Epithelial cell of esophagus (primary cell): Measurements from ENCODE around the gene PAPSS2.

Experiments used
- DNase-seq: peaks from one replicate; pipeline ENCODE4 v3.0.0; 2010; ENCODE audit warnings: low read depth
- H3K4me3 ChIP-seq: 2 replicates; pipeline ENCODE4 v1.5.1; 2011; ENCODE audit warnings: mild to moderate bottlenecking, low read length, control low read depth
- TF ChIP-seq, protein P1 (sequence below): IDR thresholded peaks from 2 replicates; pipeline ENCODE4 v1.5.1; 2011; ENCODE audit warnings: low read depth, mild to moderate bottlenecking, low read length, control low read depth, inconsistent platforms; ENCODE audit not compliant: insufficient read depth; ENCODE audit errors: missing control alignments

PAPSS2 gene

DNA sequence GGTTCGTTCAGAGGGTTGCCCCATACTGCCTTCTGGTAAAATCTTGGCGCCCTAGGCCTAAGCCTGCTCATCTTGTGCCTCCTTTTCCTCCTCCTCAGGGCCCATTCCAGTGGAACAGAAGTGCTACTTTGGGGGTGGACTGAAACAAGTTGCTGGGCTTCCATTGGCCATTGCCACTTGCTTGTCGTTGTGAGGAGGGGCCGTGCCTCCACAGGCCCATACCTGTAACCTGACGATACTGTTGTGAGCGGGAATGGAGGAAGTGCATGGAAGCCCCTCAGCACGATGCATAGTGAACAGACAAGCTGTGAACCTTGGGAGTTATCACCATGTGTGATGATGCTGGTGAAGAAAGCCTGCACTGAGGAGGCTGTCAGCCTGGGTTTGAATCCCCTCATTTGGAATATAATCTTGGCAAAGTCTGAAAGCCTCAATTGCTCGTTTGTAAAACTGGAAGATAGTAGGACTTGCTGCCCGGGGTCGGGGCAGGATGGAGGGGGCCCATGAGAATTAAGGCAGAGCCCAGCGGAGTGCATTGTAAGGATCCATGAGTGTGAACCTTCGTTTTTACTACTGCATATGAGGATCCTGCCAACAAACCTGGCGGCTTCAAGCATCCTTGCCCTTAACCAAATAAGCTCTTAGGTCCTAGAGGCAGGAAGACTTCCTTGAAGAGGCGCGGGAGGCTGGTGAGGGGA lies 671 bp upstream of the PAPSS2 start:
- H3K4me3 ChIP-seq, result no peak overlapping the region
- DNase-seq, result no peak
- TF ChIP-seq, protein P1, sequence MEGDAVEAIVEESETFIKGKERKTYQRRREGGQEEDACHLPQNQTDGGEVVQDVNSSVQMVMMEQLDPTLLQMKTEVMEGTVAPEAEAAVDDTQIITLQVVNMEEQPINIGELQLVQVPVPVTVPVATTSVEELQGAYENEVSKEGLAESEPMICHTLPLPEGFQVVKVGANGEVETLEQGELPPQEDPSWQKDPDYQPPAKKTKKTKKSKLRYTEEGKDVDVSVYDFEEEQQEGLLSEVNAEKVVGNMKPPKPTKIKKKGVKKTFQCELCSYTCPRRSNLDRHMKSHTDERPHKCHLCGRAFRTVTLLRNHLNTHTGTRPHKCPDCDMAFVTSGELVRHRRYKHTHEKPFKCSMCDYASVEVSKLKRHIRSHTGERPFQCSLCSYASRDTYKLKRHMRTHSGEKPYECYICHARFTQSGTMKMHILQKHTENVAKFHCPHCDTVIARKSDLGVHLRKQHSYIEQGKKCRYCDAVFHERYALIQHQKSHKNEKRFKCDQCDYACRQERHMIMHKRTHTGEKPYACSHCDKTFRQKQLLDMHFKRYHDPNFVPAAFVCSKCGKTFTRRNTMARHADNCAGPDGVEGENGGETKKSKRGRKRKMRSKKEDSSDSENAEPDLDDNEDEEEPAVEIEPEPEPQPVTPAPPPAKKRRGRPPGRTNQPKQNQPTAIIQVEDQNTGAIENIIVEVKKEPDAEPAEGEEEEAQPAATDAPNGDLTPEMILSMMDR, result no peak

GRCh38 chr10:87660484-87661133 lies 931 bp downstream of the PAPSS2 start:
- H3K4me3 ChIP-seq, result peak overlapping the region; percentile 56
- TF ChIP-seq, protein P1, result no peak
- DNase-seq, result peak; percentile 38

GRCh38 chr10:87661861-87662785 lies 2.4 kb downstream of the PAPSS2 start:
- no peak for DNase-seq
- H3K4me3 ChIP-seq, result no peak overlapping the region

GRCh38 chr10:87664276-87664701 lies 4.6 kb downstream of the PAPSS2 start:
- TF ChIP-seq, protein P1, result no peak
- H3K4me3 ChIP-seq, result no peak overlapping the region
- DNase-seq, result no peak

More at GRCh38 chr10:87661861-87662785, 2.4 kb downstream of the PAPSS2 start:
- TF ChIP-seq, protein P1, result no peak

DNA sequence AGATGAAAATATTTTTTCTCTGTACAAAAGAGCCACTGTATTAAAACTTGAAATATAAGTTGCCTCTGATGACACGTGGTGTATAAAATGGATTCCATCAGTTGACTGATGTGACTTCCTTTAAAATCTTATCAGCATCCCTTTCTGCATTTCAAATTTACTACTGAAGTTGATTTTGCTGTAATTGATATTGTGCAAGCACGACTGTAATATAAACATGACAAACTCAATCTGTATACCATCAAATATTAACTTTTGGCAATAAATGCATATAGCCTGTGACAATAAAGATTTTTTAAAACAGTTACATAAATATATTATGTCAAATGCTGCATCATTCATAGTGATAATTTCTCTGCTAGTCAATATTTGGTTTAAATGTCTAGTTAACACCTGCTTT lies 7.8 kb downstream of the PAPSS2 start:
- TF ChIP-seq, protein P1, result no peak
- no peak for DNase-seq
- no peak overlapping the region for H3K4me3 ChIP-seq

DNA sequence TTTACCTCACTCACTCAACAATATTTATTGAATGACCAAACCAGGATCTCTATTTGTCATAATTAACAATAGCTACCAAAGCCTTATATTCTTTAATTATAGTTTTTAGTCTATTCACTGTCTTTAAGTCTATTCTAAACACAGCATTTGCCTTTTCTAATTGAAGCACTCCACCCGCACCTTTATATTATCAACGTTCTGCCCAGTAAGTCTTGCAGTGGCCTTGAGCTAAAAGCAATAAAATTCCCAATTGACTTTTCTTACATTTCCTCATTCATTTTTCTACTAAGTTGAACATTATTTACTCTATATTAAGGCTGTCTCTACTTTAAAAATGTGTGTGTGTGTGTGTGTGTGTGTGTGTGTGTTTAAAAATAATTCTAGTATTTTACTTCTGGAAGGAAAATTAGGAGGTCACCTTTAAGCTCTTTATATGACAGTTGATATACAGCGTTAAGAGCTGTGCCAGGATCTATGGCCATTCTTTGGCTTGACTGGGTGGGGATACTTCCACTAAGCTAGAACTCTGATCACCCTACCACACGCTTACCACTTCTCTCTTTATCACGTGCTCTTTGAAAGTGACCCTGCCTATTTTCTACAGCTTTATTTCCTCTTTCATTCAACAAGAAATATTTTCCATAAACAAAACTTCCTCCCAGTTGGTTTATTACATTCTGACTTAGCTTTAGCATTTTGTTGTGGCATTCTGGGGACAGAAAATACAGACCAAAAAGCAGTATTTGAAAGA lies 8.8 kb downstream of the PAPSS2 start:
- TF ChIP-seq, protein P1, result no peak
- no peak overlapping the region for H3K4me3 ChIP-seq
- no peak for DNase-seq
